HepG2 (cell line): Measurements from ENCODE around the gene DDT. TPM values are rescaled to one million over a fixed set of nuclear protein-coding genes. Genes with fewer than 3 reads are reported as not detected.

Experiments used
- DNMT3B ChIP-seq: conservative IDR thresholded peaks from 2 replicates; pipeline ENCODE4 v1.6.1; 2016; ENCODE audit warnings: missing biosample characterization, control low read depth
- DPF2 ChIP-seq: sonication (generic); formaldehyde crosslinking; IDR thresholded peaks from 2 replicates; pipeline ENCODE4 v1.4.0; 2020; ENCODE audit warnings: mild to moderate bottlenecking, low read depth, missing genetic modification reagents, borderline replicate concordance
- FOXK1 ChIP-seq: sonication (generic); formaldehyde crosslinking; IDR thresholded peaks from 2 replicates; pipeline ENCODE4 v1.4.0; 2020; ENCODE audit warnings: low read depth, missing genetic modification reagents, borderline replicate concordance
- HDAC1 ChIP-seq: sonication (generic); formaldehyde crosslinking; IDR thresholded peaks from 2 replicates; pipeline ENCODE4 v1.5.1; 2020; ENCODE audit warnings: mild to moderate bottlenecking, missing genetic modification reagents
- HDAC2 ChIP-seq: sonication (generic); formaldehyde crosslinking; IDR thresholded peaks from 2 replicates; pipeline ENCODE4 v1.4.0; 2020; ENCODE audit warnings: missing genetic modification reagents
- JUND ChIP-seq: sonication (generic); formaldehyde crosslinking; IDR thresholded peaks from 2 replicates; pipeline ENCODE4 v1.8.0; 2022; ENCODE audit warnings: mild to moderate bottlenecking, missing genetic modification reagents
- NR2F6 ChIP-seq, 2 experiments: IDR thresholded peaks; 2 replicates each; pipeline ENCODE4 v1.6.1; 2016; ENCODE audit warnings: antibody characterized with exemption in 1 of 2, mild to moderate bottlenecking in 1 of 2
- RXRB ChIP-seq: IDR thresholded peaks from 2 replicates; pipeline ENCODE4 v1.6.1; 2016; ENCODE audit warnings: borderline replicate concordance, missing genetic modification reagents, missing compliant biosample characterization
- SAP130 ChIP-seq: IDR thresholded peaks from 2 replicates; pipeline ENCODE4 v1.6.1; 2016; ENCODE audit warnings: low read depth
- SOX5 ChIP-seq: IDR thresholded peaks from 2 replicates; pipeline ENCODE4 v1.6.1; 2016; ENCODE audit warnings: borderline replicate concordance
- TEAD3 ChIP-seq: optimal IDR thresholded peaks from 2 replicates; pipeline ENCODE3; 2016; ENCODE audit warnings: borderline replicate concordance
- YEATS2 ChIP-seq: sonication (generic); formaldehyde crosslinking; IDR thresholded peaks from 2 replicates; pipeline ENCODE4 v1.4.0; 2020; ENCODE audit warnings: missing genetic modification reagents, borderline replicate concordance
- ZNF629 ChIP-seq: sonication (generic); formaldehyde crosslinking; conservative IDR thresholded peaks from 2 replicates; pipeline ENCODE4 v1.5.0; 2020; ENCODE audit warnings: missing genetic modification reagents
- polyA plus RNA-seq, 8 experiments: library from polyadenylated mRNA; depleted of rRNA in 3 of 8; stranded (reverse) in 7 of 8; unstranded in 1 of 8; fragments of >200 nt; fragmentation: Illumina TruSeq in 4 of 8; extraction: Trizol in 4 of 8; gene quantifications; 2 replicates each; pipeline versions ENCODE4 v1.2.1 to v1.2.3, GENCODE V29; 2011 to 2016; ENCODE audit warnings: low read depth in 4 of 8, missing spikeins in 1 of 8, mixed read lengths in 1 of 8; ENCODE audit not compliant: insufficient read depth in 1 of 8
- total RNA-seq, 5 experiments: library from RNA; depleted of rRNA; stranded (reverse); fragments of >200 nt; fragmentation: Illumina TruSeq; extraction: Trizol; gene quantifications; 2 replicates each; pipeline ENCODE4 v1.2.3, GENCODE V29; 2016; ENCODE audit warnings: low read depth in 1 of 5
- TF ChIP-seq, protein P1 (sequence below): sonication (generic); formaldehyde crosslinking; IDR thresholded peaks from 2 replicates; pipeline ENCODE4 v1.4.0; 2020; ENCODE audit warnings: missing genetic modification reagents
- TF ChIP-seq, protein P2 (sequence below): sonication (generic); formaldehyde crosslinking; IDR thresholded peaks from 2 replicates; pipeline ENCODE4 v1.4.0; 2020; ENCODE audit warnings: missing genetic modification reagents
- TF ChIP-seq, protein P3 (sequence below): sonication (generic); formaldehyde crosslinking; IDR thresholded peaks from 2 replicates; pipeline ENCODE4 v1.4.0; 2020; ENCODE audit warnings: mild to moderate bottlenecking, missing genetic modification reagents
- TF ChIP-seq, protein P4 (sequence below): sonication (generic); formaldehyde crosslinking; IDR thresholded peaks from 2 replicates; pipeline ENCODE4 v1.4.0; 2020; ENCODE audit warnings: missing genetic modification reagents

DDT gene
- total and polyA plus RNA-seq, 2 of the 13 experiments (the other 11 are each of a cell fraction or from before 2014, with no cell fraction given): 143 to 181 TPM

DNA sequence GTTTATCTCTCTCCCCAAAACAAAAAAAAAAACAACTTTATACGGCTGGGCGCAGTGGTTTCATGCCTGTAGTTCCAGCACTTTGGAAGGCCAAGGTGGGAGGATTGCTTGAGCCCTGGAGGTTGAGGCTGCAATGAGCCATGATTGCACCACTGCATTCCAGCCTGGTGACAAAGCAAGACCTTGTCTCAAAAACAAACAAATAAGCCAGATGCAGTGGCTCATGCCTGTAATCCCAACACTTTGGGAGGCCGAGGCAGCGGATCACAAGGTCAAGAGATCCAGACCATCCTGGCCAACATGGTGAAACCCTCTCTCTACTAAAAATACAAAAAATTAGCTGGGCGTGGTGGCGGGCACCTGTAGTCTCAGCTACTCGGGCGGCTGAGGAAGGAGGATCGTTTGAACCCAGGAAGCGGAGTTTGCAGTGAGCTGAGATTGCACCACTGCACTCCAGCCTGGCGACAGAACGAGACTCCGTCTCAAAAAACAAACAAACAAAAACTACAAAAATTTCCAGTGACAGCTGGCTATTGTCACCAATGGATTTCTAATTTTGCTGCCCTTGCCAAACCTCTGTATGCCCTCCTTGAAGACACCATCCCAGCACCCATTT, 52.5 kb downstream of the DDT start (continued):
- TF ChIP-seq, protein P1, sequence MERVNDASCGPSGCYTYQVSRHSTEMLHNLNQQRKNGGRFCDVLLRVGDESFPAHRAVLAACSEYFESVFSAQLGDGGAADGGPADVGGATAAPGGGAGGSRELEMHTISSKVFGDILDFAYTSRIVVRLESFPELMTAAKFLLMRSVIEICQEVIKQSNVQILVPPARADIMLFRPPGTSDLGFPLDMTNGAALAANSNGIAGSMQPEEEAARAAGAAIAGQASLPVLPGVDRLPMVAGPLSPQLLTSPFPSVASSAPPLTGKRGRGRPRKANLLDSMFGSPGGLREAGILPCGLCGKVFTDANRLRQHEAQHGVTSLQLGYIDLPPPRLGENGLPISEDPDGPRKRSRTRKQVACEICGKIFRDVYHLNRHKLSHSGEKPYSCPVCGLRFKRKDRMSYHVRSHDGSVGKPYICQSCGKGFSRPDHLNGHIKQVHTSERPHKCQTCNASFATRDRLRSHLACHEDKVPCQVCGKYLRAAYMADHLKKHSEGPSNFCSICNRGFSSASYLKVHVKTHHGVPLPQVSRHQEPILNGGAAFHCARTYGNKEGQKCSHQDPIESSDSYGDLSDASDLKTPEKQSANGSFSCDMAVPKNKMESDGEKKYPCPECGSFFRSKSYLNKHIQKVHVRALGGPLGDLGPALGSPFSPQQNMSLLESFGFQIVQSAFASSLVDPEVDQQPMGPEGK (CRISPR knock-in tag): peak; percentile 14; the same call in 1 of the 2 replicates
- TF ChIP-seq HDAC1 (CRISPR knock-in tag) (peak; percentile 60; the same call in 1 of the 2 replicates), DNMT3B (CRISPR knock-in tag) (0 out of 2 replicates have a peak, but pooled peaks have one; percentile 53), RXRB (CRISPR knock-in tag) (peak; percentile 59; the same call in 1 of the 2 replicates), YEATS2 (CRISPR knock-in tag) (peak; percentile 24; the same call in 1 of the 2 replicates), ZNF629 (CRISPR knock-in tag) (0 out of 2 replicates have a peak, but pooled peaks have one; percentile 9), HDAC2 (CRISPR knock-in tag) (peak; percentile 49; the same call in 1 of the 2 replicates), NR2F6 (IDR thresholded peaks at IDR 0.05) (peak; percentile 40; the same call in 1 of the 2 replicates), NR2F6 (CRISPR knock-in tag; IDR thresholded peaks at IDR 0.05) (peak; percentile 64; the same call in 1 of the 2 replicates), SAP130 (CRISPR knock-in tag) (peak; percentile 69), SOX5 (CRISPR knock-in tag) (peak; percentile 59; the same call in 1 of the 2 replicates), TEAD3 (CRISPR knock-in tag) (peak; percentile 99), FOXK1 (CRISPR knock-in tag) (peak; percentile 66; the same call in 1 of the 2 replicates), DPF2 (CRISPR knock-in tag) (0 out of 2 replicates have a peak, but pooled peaks have one; percentile 32), JUND (peak; percentile 94)
- TF ChIP-seq, protein P2, sequence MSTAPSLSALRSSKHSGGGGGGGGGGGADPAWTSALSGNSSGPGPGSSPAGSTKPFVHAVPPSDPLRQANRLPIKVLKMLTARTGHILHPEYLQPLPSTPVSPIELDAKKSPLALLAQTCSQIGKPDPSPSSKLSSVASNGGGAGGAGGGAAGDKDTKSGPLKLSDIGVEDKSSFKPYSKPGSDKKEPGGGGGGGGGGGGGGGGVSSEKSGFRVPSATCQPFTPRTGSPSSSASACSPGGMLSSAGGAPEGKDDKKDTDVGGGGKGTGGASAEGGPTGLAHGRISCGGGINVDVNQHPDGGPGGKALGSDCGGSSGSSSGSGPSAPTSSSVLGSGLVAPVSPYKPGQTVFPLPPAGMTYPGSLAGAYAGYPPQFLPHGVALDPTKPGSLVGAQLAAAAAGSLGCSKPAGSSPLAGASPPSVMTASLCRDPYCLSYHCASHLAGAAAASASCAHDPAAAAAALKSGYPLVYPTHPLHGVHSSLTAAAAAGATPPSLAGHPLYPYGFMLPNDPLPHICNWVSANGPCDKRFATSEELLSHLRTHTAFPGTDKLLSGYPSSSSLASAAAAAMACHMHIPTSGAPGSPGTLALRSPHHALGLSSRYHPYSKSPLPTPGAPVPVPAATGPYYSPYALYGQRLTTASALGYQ (CRISPR knock-in tag): 0 out of 2 replicates have a peak, but pooled peaks have one; percentile 47
- TF ChIP-seq, protein P3, sequence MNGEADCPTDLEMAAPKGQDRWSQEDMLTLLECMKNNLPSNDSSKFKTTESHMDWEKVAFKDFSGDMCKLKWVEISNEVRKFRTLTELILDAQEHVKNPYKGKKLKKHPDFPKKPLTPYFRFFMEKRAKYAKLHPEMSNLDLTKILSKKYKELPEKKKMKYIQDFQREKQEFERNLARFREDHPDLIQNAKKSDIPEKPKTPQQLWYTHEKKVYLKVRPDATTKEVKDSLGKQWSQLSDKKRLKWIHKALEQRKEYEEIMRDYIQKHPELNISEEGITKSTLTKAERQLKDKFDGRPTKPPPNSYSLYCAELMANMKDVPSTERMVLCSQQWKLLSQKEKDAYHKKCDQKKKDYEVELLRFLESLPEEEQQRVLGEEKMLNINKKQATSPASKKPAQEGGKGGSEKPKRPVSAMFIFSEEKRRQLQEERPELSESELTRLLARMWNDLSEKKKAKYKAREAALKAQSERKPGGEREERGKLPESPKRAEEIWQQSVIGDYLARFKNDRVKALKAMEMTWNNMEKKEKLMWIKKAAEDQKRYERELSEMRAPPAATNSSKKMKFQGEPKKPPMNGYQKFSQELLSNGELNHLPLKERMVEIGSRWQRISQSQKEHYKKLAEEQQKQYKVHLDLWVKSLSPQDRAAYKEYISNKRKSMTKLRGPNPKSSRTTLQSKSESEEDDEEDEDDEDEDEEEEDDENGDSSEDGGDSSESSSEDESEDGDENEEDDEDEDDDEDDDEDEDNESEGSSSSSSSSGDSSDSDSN (CRISPR knock-in tag): peak; percentile 32; the same call in 1 of the 2 replicates
- TF ChIP-seq, protein P4, sequence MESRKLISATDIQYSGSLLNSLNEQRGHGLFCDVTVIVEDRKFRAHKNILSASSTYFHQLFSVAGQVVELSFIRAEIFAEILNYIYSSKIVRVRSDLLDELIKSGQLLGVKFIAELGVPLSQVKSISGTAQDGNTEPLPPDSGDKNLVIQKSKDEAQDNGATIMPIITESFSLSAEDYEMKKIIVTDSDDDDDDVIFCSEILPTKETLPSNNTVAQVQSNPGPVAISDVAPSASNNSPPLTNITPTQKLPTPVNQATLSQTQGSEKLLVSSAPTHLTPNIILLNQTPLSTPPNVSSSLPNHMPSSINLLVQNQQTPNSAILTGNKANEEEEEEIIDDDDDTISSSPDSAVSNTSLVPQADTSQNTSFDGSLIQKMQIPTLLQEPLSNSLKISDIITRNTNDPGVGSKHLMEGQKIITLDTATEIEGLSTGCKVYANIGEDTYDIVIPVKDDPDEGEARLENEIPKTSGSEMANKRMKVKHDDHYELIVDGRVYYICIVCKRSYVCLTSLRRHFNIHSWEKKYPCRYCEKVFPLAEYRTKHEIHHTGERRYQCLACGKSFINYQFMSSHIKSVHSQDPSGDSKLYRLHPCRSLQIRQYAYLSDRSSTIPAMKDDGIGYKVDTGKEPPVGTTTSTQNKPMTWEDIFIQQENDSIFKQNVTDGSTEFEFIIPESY: peak; percentile 88; the same call in 1 of the 2 replicates
